GM12878 (cell line): Measurements from ENCODE around the gene PABPC1L. TPM values are rescaled to one million over a fixed set of nuclear protein-coding genes. Genes with fewer than 3 reads are reported as not detected.

Source experiments
- ATAC-seq: fragments of 200-7000 bp; cut with Tn5 transposase; 3 replicates; pipeline ENCODE4 v1.9.1; 2020; ENCODE audit warnings: mild to moderate bottlenecking, moderate library complexity
- BruUV-seq: library from RNA; stranded (reverse); fragments of 400-500 nt; replicated peaks from 2 replicates; lab custom pipeline; 2021; lab: Mats Ljungman, UMichigan
- CTCF ChIA-PET: fragments of 300-600 bp; sonication (Branson Sonifier 250); formaldehyde crosslinking; extraction: SDS; loops from one replicate; lab custom pipeline; 2021; ENCODE audit warnings: inconsistent platforms; lab: Yijun Ruan, JAX
- POLR2A ChIA-PET: fragments of 350-600 bp; formaldehyde crosslinking; extraction: SDS; loops from one replicate; lab custom pipeline; 2021; ENCODE audit warnings: inconsistent platforms; lab: Charles Lee
- RAD21 ChIA-PET: fragments of 300-600 bp; sonication (Branson Sonifier 250); formaldehyde crosslinking; loops from one replicate; lab custom pipeline; 2023; ENCODE audit warnings: antibody characterized with exemption; ENCODE audit not compliant: unreplicated experiment; lab: Charles Lee
- SMC1A ChIA-PET: fragments of 300-600 bp; sonication (Branson Sonifier 250); formaldehyde crosslinking; loops from one replicate; lab custom pipeline; 2023; ENCODE audit not compliant: unreplicated experiment, uncharacterized antibody; lab: Charles Lee
- DNase-seq: peaks from one replicate; pipeline ENCODE4 v3.0.0-alpha.2; 2011; ENCODE audit warnings: low read depth, low spot score
- FAIRE-seq: peaks from 3 replicates; lab custom pipeline; 2011; peaks lifted over from hg19 to GRCh38; lab: Jason Lieb, UNC
- H2AFZ ChIP-seq: 2 replicates; pipeline ENCODE4 v1.6.0; 2011; ENCODE audit warnings: low read depth, low read length, control low read depth; ENCODE audit not compliant: control insufficient read depth
- H3K27ac ChIP-seq: 2 replicates; pipeline ENCODE4 v1.5.1; 2011; ENCODE audit warnings: control low read depth; ENCODE audit not compliant: control insufficient read depth, insufficient read depth
- H3K27me3 ChIP-seq, 2 experiments: replicated peaks in 1 of 2; 2 replicates each; pipeline versions ENCODE4 v1.6.0 to v1.6.1; 2011; ENCODE audit warnings: low read length in 1 of 2; ENCODE audit not compliant: control insufficient read depth in 2 of 2, insufficient read depth in 2 of 2
- H3K36me3 ChIP-seq, 2 experiments: 2 replicates each; pipeline ENCODE4 v1.5.1; 2011; ENCODE audit warnings: low read length in 1 of 2; ENCODE audit not compliant: control insufficient read depth in 2 of 2, insufficient read depth in 2 of 2
- H3K4me1 ChIP-seq: 2 replicates; pipeline ENCODE4 v1.6.1; 2011; ENCODE audit warnings: mild to moderate bottlenecking, low read length, moderate library complexity, mixed read lengths; ENCODE audit not compliant: control insufficient read depth, insufficient read depth
- H3K4me2 ChIP-seq: 2 replicates; pipeline ENCODE4 v1.6.0; 2011; ENCODE audit warnings: control low read depth; ENCODE audit not compliant: control insufficient read depth, insufficient read depth
- H3K4me3 ChIP-seq: fragments of 200-600 bp; sonication (generic); 2 replicates; pipeline ENCODE4 v1.5.1; 2016
- H3K79me2 ChIP-seq: 2 replicates; pipeline ENCODE4 v1.6.0; 2011; ENCODE audit warnings: low read length; ENCODE audit not compliant: control insufficient read depth, insufficient read depth
- H3K9ac ChIP-seq: 2 replicates; pipeline ENCODE4 v1.8.0; 2011; ENCODE audit warnings: low read length, control low read depth, mixed read lengths; ENCODE audit not compliant: control insufficient read depth, insufficient read depth
- H3K9me3 ChIP-seq: replicated peaks from 3 replicates; pipeline ENCODE4 v1.5.1; 2011; ENCODE audit warnings: mild to moderate bottlenecking, low read length; ENCODE audit not compliant: control insufficient read depth, insufficient read depth
- H4K20me1 ChIP-seq: 2 replicates; pipeline ENCODE4 v1.6.0; 2011; ENCODE audit not compliant: control insufficient read depth, insufficient read depth
- ATF7 ChIP-seq: fragments of 450-650 bp; IDR thresholded peaks from 2 replicates; pipeline ENCODE4 v1.6.1; 2016; ENCODE audit warnings: low read depth, mild to moderate bottlenecking
- BCL11A ChIP-seq: IDR thresholded peaks from 2 replicates; pipeline ENCODE4 v1.6.1; 2011; ENCODE audit warnings: low read depth, low read length
- CBFB ChIP-seq: IDR thresholded peaks from 2 replicates; pipeline ENCODE4 v1.6.1; 2016; ENCODE audit warnings: antibody characterized with exemption, low read depth
- CBX5 ChIP-seq: sonication (generic); IDR thresholded peaks from 2 replicates; pipeline ENCODE4 v1.6.1; 2016; ENCODE audit warnings: low read depth, moderate library complexity, mild to moderate bottlenecking, inconsistent platforms
- IRF4 ChIP-seq: IDR thresholded peaks from 2 replicates; pipeline ENCODE4 v1.6.1; 2011; ENCODE audit warnings: low read depth, low read length
- JUNB ChIP-seq: IDR thresholded peaks from 2 replicates; pipeline ENCODE4 v1.6.1; 2016; ENCODE audit warnings: antibody characterized with exemption, mild to moderate bottlenecking
- POLR2AphosphoS2 ChIP-seq: IDR thresholded peaks from 2 replicates; pipeline ENCODE4 v1.6.1; 2011; ENCODE audit warnings: low read depth, mild to moderate bottlenecking, low read length, improper control_type of control experiment, moderate library complexity
- POLR2AphosphoS5 ChIP-seq: IDR thresholded peaks from 2 replicates; pipeline ENCODE4 v1.6.1; 2011; ENCODE audit warnings: mild to moderate bottlenecking, low read length, inconsistent platforms
- RUNX3 ChIP-seq: IDR thresholded peaks from 2 replicates; pipeline ENCODE4 v1.6.1; 2012; ENCODE audit warnings: low read length, inconsistent platforms
- SIX5 ChIP-seq: IDR thresholded peaks from 2 replicates; pipeline ENCODE4 v1.6.1; 2011; ENCODE audit warnings: mild to moderate bottlenecking, low read depth, low read length, moderate library complexity; ENCODE audit not compliant: severe bottlenecking
- SP1 ChIP-seq: IDR thresholded peaks from one replicate; pipeline ENCODE4 v1.6.1; 2011; ENCODE audit warnings: low read depth, low read length
- STAT3 ChIP-seq: IDR thresholded peaks from 2 replicates; pipeline ENCODE4 v1.6.1; 2011; ENCODE audit warnings: low read depth, low read length, improper control_type of control experiment
- TAF1 ChIP-seq: IDR thresholded peaks from 2 replicates; pipeline ENCODE4 v1.6.1; 2011; ENCODE audit warnings: mild to moderate bottlenecking, low read depth, low read length, borderline replicate concordance
- TARDBP ChIP-seq: IDR thresholded peaks from 2 replicates; pipeline ENCODE4 v1.6.1; 2016; ENCODE audit warnings: borderline replicate concordance
- TCF12 ChIP-seq: IDR thresholded peaks from 2 replicates; pipeline ENCODE4 v1.6.1; 2011; ENCODE audit warnings: low read depth, mild to moderate bottlenecking, low read length
- ZNF207 ChIP-seq: fragments of 450-650 bp; IDR thresholded peaks from 2 replicates; pipeline ENCODE4 v1.6.1; 2014; ENCODE audit warnings: antibody characterized with exemption, mild to moderate bottlenecking, borderline replicate concordance
- WGBS: methylation state at CpG from one replicate; pipeline ENCODE4 v1.1.6; 2016; ENCODE audit warnings: low lambda C conversion rate; ENCODE audit not compliant: insufficient replicate concordance, insufficient coverage; ENCODE audit errors: missing lambda C conversion rate; 5-methylcytosine and 5-hydroxymethylcytosine counted together
- in situ Hi-C: fragments of 300-500 bp; cut with MboI; formaldehyde crosslinking; loops from 9 replicates; pipeline ENCODE4 v1.14.3; 2018; ENCODE audit warnings: mixed read lengths
- intact Hi-C: fragments of 100-400 bp; cut with micrococcal nuclease; formaldehyde crosslinking; loops from one replicate; pipeline ENCODE4 v1.14.2; 2022; ENCODE audit not compliant: unreplicated experiment
- polyA plus RNA-seq, 11 experiments: library from polyadenylated mRNA; depleted of rRNA in 4 of 11; unstranded in 6 of 11; stranded (reverse) in 5 of 11; fragments of >200 nt; fragmentation: Nextera tagmentation in 4 of 11; fragmentation: Illumina TruSeq in 1 of 11; extraction: Ambion mirVana in 4 of 11; extraction: Trizol in 1 of 11; gene quantifications; 1 replicate in 1 of 11; 2 replicates in 10 of 11; pipeline versions ENCODE4 v1.2.1 to v1.2.3, GENCODE V29; 2011 to 2016; ENCODE audit warnings: inconsistent platforms in 2 of 11, missing spikeins in 2 of 11, low read depth in 1 of 11
- total RNA-seq, 4 experiments: library from RNA; depleted of rRNA in 3 of 4; stranded (reverse); fragments of >200 nt in 3 of 4; fragmentation: Illumina TruSeq in 1 of 4; extraction: Trizol in 1 of 4; gene quantifications; 2 replicates each; pipeline versions ENCODE4 v1.2.1 to v1.2.3, GENCODE V29; 2013 to 2021
- TF ChIP-seq, protein P1 (sequence below): fragments of 450-650 bp; IDR thresholded peaks from 2 replicates; pipeline ENCODE4 v1.6.1; 2017; ENCODE audit warnings: borderline replicate concordance
- TF ChIP-seq, protein P2 (sequence below): fragments of 450-650 bp; IDR thresholded peaks from 2 replicates; pipeline ENCODE4 v1.6.1; 2017; ENCODE audit warnings: low read depth, mild to moderate bottlenecking, moderate library complexity

PABPC1L gene
- total and polyA plus RNA-seq, 10 of the 15 experiments (the other 5 are each of a cell fraction or from before 2014, with no cell fraction given) = 6.1 to 66.8 (median 11.9) TPM

DNA sequence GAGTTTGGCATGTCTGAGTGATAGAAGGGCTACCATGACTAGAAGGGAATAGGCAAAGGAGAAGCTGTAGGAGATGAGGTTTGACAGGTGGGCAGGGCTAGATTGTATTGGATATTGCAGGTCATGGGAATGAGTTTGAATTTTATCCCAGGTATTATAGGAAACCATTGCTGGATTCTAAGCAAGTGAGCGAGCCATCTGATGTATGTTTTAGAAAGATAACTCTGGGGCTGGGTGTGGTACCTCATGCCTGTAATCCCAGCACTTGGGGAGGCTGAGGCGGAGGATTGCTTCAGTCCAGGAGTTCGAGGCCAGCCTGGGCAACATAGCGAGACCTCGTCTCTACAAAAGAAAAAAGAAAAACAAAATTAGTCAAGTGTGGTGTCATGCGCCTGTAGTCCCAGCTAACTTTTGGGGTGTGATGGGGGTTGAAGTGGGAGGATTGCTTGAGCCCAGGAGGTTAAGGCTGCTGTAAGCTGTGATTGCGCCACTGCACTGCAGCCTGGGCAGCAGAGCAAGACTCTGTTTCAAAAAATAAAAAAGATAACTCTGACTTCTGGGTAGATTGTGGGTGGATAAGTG, 73.3 kb downstream of the PABPC1L start:
- RAD21 ChIA-PET = no interaction called here
- intact Hi-C loops (no loop called here), in situ Hi-C loops (no loop called here)
- CTCF ChIA-PET = no interaction called here
- H3K4me2 ChIP-seq = no peak overlapping the region
- H3K9ac ChIP-seq = no peak overlapping the region
- no peak for DNase-seq
- TF ChIP-seq RUNX3 (no peak), ZNF207 (no peak), STAT3 (no peak), POLR2AphosphoS5 (no peak), CBX5 (no peak), TAF1 (no peak), JUNB (no peak), CBFB (no peak), TCF12 (no peak), ATF7 (no peak), POLR2AphosphoS2 (no peak), TARDBP (no peak), SIX5 (no peak), IRF4 (no peak), BCL11A (no peak), SP1 (no peak)
- TF ChIP-seq, protein P1, sequence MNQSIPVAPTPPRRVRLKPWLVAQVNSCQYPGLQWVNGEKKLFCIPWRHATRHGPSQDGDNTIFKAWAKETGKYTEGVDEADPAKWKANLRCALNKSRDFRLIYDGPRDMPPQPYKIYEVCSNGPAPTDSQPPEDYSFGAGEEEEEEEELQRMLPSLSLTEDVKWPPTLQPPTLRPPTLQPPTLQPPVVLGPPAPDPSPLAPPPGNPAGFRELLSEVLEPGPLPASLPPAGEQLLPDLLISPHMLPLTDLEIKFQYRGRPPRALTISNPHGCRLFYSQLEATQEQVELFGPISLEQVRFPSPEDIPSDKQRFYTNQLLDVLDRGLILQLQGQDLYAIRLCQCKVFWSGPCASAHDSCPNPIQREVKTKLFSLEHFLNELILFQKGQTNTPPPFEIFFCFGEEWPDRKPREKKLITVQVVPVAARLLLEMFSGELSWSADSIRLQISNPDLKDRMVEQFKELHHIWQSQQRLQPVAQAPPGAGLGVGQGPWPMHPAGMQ = no peak
- TF ChIP-seq, protein P2, sequence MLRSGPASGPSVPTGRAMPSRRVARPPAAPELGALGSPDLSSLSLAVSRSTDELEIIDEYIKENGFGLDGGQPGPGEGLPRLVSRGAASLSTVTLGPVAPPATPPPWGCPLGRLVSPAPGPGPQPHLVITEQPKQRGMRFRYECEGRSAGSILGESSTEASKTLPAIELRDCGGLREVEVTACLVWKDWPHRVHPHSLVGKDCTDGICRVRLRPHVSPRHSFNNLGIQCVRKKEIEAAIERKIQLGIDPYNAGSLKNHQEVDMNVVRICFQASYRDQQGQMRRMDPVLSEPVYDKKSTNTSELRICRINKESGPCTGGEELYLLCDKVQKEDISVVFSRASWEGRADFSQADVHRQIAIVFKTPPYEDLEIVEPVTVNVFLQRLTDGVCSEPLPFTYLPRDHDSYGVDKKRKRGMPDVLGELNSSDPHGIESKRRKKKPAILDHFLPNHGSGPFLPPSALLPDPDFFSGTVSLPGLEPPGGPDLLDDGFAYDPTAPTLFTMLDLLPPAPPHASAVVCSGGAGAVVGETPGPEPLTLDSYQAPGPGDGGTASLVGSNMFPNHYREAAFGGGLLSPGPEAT = no peak
- TF ChIP-seq, all 136 proteins: peak for 0
- no peak for FAIRE-seq
- H3K4me1 ChIP-seq = peaks cover 15% of the 10 kb centered on the region
- H3K4me3 ChIP-seq = no peak overlapping the region
- WGBS = 96% methylated on average over 7 of the region's 7 CpGs
- POLR2A ChIA-PET = no interaction called here
- SMC1A ChIA-PET = no interaction called here
- H4K20me1 ChIP-seq = no peaks in the 10 kb centered on the region
- H2AFZ ChIP-seq = no peak overlapping the region
- H3K27ac ChIP-seq = no peak overlapping the region
- peaks cover 27% of the 10 kb centered on the region for H3K79me2 ChIP-seq
- H3K27me3 ChIP-seq = no peaks in the 10 kb centered on the region
- ATAC-seq = no peak
- BruUV-seq = no TSS peak
- H3K9me3 ChIP-seq = no peaks in the 10 kb centered on the region
- H3K36me3 ChIP-seq = peaks cover 6 to 43% of the 10 kb centered on the region in 2 experiments
